GM21360 (cell line): ENCODE measurements around the gene SFT2D2.

Source experiments
- ATAC-seq: cut with Tn5 transposase; IDR thresholded peaks from one replicate; pipeline ENCODE4 v1.9.1; 2021; ENCODE audit warnings: mild to moderate bottlenecking, moderate library complexity; ENCODE audit not compliant: unreplicated experiment

Gene SFT2D2

DNA sequence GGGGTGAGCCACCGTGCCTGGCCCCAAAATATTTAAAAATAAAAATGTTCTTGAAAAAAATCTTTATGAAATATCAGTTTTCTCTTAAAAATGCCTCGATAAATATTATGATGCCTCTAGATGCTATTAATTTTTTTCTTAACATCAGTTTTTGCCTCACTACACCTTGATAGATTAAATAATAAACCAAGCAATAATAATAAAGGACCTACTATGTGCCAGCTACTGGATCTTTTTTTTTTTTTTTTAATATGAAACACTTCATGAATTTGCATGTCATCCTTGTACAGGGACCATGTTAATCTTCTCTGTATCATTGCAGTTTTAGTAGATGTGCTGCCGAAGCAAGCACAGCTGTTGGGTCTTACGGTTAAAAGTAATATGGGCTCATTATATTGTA lies 37.3 kb downstream of the SFT2D2 start:
- ATAC-seq: no peak

DNA sequence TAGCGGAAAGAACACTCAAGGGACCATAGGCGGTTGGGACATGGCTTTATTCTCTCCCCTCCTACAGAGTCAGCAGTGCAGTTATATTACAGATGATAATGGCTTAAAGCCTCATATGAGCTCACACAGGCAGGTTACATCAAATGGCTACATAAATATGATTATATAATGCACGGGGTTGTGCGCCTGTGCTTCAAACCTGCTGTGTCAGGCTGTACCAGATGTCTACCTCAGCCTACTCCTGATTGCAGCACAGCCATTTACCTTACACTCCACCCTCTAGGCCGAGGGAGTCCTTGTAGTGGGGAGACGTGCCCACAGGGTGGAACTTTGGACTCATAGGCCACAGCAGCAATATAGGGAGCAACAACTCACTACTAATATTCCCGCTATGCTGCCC lies 38.5 kb downstream of the SFT2D2 start:
- no peak for ATAC-seq

GRCh38 chr1:168265596-168265995 lies 39.8 kb downstream of the SFT2D2 start:
- no peak for ATAC-seq

DNA sequence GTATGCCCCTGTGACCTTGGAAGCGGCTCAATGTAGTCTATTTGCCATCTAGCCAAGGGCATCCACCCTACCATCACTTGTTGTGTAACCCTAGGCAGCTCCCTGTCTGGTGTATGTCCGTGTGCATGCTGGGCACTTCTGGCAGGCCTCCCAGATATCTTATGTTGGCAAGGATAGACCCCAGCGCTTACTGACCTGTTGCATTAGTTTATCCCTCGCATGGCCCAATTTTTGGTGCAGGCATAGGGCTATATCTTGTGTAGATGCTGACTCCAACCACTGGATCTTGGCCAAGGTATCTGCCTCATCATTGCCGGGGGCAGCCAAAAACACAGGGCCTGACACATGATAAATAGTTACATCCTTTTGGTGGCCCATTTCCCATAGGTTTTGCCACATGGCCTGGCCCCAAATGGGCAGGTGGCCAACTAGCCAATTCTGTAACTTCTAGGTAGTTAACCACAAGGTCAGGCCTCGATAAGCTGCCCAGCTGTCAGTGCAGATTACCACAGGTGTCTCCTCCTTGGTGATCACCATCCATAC lies 40.9 kb downstream of the SFT2D2 start:
- ATAC-seq: no peak

- no peak for ATAC-seq
These were observed 45.8 kb downstream of the SFT2D2 start for GRCh38 chr1:168271636-168272035.

GRCh38 chr1:168273575-168273974 lies 47.8 kb downstream of the SFT2D2 start:
- ATAC-seq: no peak

DNA sequence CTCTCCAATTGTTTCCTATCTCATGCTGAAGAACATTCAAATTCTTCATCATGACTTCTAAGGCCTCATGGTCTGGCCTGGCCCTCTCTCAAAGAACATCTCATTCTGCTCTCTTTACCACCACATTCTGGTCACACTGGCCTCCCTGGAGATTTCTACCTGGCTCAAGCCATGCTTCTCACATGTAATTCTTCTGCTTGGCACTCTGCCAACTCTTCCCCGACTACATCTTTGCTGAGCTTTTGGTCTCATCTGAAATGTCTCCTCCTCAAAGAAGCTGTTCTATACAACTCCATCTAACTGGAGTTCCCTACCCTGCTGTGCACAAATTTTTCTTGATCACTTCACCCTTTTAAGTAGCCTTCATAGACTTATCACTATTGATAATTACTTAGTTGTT lies 53.4 kb downstream of the SFT2D2 start:
- ATAC-seq: no peak

DNA sequence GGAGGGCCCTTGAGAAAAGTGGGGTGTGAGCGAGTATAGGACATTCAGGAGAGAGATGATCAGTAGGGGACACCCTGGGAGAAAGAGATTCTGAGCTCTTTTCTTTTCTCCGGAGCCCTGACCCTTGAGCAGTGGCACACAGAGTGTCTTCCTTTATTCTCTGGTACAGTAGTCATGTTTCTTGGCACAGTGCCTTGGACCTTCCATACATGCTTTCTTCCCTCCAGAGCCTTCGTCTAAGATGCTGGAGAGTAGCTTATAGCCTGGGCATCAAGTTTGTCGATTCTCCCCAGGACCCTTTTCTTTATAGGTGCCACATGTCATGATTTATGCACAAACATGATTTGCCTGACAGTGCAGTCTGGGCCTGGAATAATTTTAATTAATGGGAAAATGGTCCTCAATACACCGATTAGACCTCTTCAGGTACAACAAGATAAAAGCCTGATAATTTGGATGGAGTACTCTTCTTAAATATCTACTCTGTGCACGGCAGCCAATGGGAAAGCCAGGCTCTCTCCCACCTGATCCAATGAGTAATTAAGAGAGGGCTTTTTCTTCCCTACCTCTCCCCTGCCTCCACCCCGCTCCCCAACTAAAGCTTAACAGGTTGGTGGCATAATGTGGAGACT lies 54.6 kb downstream of the SFT2D2 start, which contains the start of gene TBX19:
TBX19 (plus strand) TSS at position 582 of the 632 bp plus-strand sequence. CDS start 214 bp downstream, outside the sequence.
- ATAC-seq: no peak

DNA sequence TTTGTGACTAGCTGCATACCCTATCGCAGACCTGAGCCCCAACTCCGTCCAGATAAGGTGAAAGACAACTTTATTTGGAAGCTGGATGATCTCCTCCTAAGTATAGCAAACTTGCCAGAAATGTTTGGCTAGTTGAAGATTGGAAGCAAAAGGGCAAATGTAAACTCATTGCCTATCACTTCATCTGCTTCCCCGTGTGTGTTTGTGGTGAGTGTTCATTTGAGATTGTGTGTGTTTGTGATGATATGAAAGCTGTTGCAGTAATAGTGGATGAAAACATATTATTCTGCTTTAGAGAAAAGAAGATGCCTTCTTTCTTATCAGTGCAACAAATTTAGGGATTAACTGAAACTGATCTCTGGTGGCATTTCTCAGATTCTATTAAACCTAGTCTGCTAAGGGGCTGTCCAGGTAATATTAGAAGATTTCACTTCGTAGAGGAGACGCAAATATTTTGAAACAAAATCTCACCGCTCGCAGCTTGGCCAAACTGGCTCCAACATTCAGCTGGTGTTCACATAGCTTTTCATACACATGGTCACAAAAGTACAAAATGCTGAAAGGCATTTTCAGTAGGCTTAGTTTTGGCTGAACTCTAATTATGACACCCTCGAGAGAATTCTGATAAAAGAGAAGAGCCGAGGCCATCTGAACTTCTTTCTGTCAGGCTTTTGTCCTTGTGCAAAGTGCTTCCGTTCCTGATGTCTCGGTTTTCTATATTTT lies 56.0 kb downstream of the SFT2D2 start:
- ATAC-seq: no peak

GRCh38 chr1:168285521-168285790 lies 59.7 kb downstream of the SFT2D2 start:
- ATAC-seq: no peak

DNA sequence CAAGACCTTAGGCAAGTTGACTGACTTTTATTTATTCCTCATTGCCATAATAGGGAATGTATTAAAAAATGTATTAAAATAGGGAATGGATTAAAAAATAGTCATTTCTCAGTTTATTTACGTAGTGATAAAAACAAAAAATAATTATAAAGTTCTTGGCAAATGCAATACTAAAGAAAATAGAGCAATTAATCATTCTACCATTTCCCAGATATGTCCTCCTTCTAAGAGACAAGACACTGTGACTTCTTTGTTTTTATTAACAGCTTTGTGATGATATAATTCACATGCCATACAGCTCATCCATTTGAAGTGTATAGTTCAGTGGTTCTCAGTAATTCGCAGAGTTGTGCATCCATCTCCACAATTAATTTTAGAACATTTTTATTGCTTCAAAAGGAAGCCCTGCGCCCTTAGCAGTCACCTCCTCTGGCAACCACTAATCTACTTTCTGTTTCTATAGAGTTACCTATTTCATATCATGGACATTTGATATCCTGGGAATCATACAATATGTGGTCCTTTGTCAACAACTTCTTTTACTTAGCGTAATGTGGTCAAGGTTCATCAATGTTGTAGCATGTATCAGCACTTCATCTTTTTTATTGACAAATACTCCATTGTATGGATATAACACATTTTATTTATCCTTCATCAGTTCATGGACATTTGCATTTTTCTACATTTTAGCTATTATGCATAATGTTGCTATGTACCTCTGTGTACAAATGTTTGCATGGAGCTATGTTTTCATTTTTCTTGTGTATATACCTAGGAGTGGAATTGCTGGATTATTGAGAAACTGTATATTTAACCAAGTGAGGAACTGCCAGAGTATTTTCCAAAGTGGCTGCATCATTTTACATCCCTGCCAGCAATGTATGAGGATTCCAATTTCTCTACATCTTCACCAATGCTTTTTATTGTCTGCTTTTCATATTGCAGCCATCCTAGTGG lies 60.4 kb downstream of the SFT2D2 start:
- no peak for ATAC-seq

DNA sequence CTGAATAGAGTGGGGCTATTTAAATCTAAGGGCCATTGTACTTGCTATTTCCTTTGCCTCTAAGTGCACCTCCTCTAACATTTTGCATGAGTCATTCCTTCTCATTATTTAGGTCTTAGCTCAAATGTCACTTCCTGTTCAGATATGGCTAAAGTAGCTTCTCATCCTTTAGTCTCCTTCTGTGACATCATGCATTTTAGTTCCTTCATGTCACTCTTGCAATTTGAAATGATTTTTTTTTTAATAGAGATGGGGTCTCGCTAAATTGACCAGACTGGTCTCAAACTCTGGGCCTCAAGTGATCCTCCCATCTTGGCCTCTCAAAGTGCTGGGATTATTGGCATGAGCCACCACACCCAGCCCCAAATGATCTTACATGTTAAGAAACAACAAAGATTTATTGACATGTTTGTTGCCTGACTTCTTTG lies 61.4 kb downstream of the SFT2D2 start:
- no peak for ATAC-seq

DNA sequence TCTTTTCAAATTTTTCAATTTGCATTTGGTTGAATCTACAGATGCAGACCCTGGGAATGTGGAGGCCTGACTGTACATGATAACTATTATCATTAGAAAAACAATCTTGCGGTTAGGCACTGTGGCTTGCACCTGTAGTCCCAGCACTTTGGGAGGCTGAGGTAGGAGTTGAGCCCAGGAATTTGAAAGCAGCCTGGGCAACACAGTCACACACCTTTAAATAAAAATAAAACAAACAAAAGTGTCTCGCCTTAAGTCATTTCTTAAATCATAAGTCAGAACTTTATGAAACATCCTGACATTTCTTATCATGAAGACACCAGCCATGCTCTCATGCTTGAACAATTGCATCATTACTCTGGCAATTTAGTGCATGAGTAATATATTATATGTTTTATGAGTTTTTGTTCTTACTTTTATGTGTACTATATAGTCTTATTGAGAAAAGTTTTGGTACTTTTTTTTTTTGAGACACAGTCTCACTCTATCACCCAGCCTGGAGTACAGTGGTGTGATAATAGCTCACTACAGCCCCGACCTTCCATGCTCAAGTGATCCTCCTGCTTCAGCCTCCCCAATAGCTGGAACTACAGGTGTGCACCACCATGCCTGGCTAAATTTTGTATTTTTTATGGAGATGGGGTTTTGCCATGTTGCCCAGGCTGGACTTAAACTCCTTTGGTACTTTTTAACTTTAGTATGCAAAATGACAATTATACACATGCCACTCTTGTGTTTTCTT lies 62.7 kb downstream of the SFT2D2 start:
- no peak for ATAC-seq

- no peak for ATAC-seq
These were observed 65.5 kb downstream of the SFT2D2 start for GRCh38 chr1:168291222-168291837.

- ATAC-seq: no peak
These were observed 67.6 kb downstream of the SFT2D2 start for GRCh38 chr1:168293356-168293755.

- no peak for ATAC-seq
These were observed 69.8 kb downstream of the SFT2D2 start for GRCh38 chr1:168295411-168296114.

- ATAC-seq: no peak
These were observed 71.4 kb downstream of the SFT2D2 start for GRCh38 chr1:168297019-168297730.

GRCh38 chr1:168298446-168298845 lies 72.6 kb downstream of the SFT2D2 start:
- no peak for ATAC-seq

DNA sequence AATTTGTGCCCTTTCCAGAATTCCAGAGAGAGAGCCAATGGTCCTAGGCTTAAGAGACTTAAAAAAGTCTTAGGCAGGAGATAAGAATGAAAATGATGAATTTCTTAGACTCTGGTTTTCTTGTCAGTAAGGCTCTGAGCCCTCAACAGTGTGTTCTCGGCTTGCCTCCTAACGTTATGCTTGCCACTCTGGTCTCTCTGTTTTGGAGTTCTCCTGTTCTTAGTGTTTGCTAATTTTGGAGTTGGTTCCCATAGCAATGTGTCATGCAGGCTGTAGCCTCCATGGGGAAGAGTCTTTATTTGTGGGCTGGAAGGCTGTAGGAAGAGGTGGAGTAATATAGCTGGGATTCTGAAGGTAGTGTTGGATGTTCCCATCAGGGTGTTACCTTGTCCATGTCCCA lies 74.8 kb downstream of the SFT2D2 start:
- ATAC-seq: no peak
